KOPT-K1 (cell line): Measurements from ENCODE around the gene SYT8.
"Not testable (repeated sequence)": the region's sequence is repeated elsewhere in the genome, so short reads cannot be mapped to it uniquely, and the experiment has no call there.

ENCODE experiments used
- H3K27ac ChIP-seq: fragments of 200-600 bp; sonication (generic); 2 replicates; pipeline ENCODE4 v1.5.1; 2016; ENCODE audit warnings: antibody characterized with exemption, mild to moderate bottlenecking, low read depth, low read length; ENCODE audit not compliant: poor library complexity, severe bottlenecking
- H3K36me3 ChIP-seq: fragments of 200-600 bp; sonication (generic); 2 replicates; pipeline ENCODE4 v1.5.1; 2017; ENCODE audit warnings: antibody characterized with exemption, mild to moderate bottlenecking, low read length, moderate library complexity; ENCODE audit not compliant: insufficient read depth
- H3K9me3 ChIP-seq: fragments of 200-600 bp; sonication (generic); 2 replicates; pipeline ENCODE4 v1.5.1; 2017; ENCODE audit warnings: antibody characterized with exemption, low read length, mild to moderate bottlenecking; ENCODE audit not compliant: insufficient read depth, poor library complexity, severe bottlenecking

The SYT8 gene, protein sequence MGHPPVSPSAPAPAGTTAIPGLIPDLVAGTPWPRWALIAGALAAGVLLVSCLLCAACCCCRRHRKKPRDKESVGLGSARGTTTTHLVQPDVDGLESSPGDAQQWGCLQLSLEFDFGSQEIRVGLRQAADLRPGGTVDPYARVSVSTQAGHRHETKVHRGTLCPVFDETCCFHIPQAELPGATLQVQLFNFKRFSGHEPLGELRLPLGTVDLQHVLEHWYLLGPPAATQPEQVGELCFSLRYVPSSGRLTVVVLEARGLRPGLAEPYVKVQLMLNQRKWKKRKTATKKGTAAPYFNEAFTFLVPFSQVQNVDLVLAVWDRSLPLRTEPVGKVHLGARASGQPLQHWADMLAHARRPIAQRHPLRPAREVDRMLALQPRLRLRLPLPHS

DNA sequence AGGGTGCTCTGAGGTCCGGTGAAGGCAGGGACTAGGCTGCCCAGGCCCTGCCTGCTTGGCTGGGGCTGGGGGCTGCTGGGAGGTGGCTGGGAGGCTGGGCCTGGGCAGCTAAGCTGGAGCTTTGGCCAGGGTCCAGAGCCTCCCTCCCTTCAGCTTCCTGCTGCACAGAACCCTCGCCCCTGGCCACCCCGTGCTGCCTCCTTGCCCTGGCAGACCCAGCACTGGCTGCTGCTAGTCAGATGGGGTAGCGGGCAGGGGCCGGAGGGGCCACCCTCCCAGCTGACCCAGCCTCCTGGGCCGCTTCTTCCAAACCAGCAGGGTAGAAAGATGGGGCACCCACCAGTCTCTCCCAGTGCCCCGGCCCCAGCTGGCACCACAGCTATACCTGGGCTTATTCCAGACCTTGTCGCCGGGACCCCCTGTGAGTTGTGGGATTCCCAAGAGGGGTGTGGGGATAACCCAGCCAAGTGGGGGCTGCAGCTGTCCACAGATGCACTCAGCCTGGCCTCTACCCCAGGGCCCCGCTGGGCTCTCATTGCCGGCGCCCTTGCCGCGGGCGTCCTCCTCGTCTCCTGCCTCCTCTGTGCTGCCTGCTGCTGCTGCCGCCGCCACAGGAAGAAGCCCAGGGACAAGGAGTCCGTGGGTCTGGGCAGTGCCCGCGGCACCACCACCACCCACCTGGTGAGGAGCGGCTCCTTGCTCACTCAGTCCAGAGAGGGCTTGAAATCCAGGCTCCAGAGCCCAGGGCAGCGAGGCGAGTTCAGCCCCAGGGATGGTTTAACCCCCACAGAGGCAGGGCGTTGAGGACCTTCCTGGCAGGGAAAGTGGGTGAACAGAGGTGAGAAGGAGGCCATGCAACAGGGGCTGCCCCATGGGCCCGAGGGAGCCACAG is at the start of gene SYT8:
SYT8 (plus strand) TSS at position 212 of the 892 bp plus-strand sequence; CDS start at position 328, 116 bp downstream.
- no peaks in the 10 kb centered on the region for H3K36me3 ChIP-seq
- H3K9me3 ChIP-seq: no peaks in the 10 kb centered on the region
- H3K27ac ChIP-seq: no peak within 1 kb of the TSS

DNA sequence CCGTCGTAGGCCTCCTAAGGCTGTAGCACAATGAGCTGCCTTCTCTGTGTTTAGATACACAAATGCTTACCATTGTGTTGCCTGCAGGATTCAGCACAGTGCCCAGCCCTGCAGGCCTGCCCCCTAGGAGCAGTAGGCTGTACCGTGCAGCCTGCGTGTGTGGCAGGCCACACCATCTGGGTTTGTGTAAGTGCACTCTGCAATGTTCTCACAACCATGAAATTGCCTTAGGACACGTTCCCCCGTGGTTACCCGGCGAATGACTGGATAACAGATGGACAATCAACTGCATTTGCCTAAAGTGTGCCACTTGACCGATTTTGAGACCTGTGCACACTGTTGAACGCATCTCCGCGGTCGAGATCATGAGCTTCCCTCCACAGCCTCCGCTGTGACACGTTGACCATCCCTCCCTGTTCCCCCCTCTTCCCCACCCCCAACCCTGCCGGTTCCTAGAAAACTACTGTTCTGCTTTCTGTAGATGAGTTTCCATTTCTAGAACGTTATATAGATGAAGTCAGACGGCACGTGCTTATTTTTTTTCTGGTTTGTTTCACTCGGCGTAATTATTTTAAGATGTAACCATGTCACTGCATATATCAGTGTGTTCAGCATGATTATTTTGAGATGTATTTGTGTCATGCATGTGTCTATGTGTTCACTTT is 48.9 kb upstream of the SYT8 start:
- H3K9me3 ChIP-seq: no peaks in the 10 kb centered on the region
- H3K36me3 ChIP-seq: no peaks in the 10 kb centered on the region
- no peak overlapping the region for H3K27ac ChIP-seq

DNA sequence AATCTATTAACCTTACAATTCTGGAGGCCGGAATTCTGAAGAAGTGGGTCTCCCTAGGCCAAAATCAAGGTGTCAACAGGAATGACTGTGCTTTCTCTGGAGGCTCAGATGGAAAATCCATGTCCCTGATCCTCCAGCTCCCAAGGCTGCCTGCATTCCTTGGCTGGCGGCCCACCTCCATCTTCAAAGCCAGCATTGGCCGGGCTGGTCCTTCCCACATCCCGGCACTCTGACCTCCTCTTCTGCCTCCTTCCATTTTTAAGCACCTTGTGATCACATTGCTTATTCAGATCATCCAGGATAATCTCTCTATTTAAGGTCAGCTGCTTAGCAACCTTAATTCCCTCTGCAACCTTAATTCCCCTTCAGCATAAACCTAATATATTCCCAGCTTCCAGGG is 48.3 kb upstream of the SYT8 start:
- Histone ChIP-seq H3K9me3 (no peaks in the 10 kb centered on the region), H3K27ac (no peak overlapping the region), H3K36me3 (no peaks in the 10 kb centered on the region)

DNA sequence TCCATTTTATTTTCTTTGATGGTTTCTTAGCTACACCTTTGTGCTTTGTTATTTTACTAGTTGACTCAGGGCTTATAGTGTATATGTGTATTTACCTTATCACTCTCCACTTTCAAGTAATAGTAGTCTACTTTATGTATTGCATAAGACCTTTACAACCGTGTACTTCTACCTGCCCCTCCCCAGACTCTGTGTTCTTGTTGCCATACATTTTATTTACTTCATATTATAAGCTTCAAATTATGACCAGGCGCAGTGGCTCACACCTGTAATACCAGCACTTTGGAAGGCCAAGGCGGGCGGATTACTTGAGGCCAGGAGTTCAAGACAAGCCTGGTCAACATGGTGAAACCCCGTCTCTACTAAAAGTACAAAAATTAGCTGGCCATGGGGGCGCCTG is 42.9 kb upstream of the SYT8 start:
- no peaks in the 10 kb centered on the region for H3K9me3 ChIP-seq
- no peaks in the 10 kb centered on the region for H3K36me3 ChIP-seq
- no peak overlapping the region for H3K27ac ChIP-seq

DNA sequence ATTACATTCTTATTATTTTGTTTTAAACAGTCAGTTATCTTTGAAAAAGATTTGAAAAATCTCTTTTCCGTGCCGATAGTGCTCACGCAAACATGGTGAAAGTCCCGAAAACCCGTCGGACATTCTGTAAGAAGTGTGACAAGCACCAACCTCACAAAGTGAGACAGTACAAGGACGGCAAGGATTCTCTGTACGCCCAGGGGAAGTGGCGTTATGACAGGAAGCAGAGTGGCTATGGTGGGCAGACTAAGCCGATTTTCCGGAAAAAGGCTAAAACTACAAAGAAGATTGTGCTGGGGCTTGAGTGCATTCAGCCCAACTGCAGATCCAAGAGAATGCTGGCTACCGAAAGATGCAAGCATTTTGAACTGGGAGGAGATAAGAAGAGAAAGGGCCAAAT is 42.3 kb upstream of the SYT8 start:
- Histone ChIP-seq H3K9me3 (no peaks in the 10 kb centered on the region), H3K27ac (no peak overlapping the region), H3K36me3 (no peaks in the 10 kb centered on the region)

DNA sequence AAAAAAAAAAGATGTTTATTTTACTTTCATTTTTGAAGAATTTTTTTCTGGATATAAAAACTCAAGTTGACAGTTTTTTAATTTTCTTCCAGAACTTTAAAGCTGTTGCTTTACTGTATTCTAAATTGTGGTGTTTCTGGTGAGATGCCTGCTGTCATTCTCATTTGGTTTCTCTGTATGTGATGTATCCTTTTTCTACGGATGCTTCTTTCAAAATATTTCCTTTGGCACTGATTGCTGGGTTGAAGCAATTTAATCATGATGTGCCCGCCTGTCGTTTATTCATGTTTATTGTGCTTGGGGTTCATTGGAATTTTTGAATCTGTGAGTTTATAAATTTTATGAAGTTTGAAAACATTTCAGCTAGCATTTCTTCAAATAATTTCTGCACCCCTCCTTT is 41.7 kb upstream of the SYT8 start:
- Histone ChIP-seq H3K36me3 (no peaks in the 10 kb centered on the region), H3K27ac (no peak overlapping the region), H3K9me3 (no peaks in the 10 kb centered on the region)

DNA sequence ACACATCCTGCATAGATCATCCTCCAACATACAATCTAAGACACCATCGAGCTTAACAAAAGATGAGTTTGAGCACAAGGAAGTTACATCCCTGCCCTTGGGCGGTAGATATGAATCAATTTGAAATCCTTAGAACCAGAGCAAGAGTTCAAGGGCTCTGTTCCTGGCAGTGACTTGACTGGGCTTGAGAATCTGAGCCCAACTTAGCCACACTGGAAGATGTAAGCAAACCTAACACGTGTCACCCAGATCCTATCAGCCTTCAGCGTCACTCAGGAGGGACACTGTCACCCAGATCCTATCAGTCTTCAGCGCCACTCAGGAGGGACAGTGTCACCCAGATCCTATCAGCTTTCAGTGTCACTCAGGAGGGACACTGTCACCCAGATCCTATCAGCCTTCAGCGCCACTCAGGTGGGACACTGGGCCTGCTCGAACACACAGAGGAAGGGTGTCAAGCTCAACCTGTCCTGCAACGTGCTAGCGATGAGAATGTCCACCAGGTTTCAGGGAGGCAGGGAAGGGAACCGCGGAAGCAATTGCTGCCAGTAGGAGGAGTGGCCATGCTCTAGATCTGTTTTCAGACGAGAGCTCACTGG is 38.3 kb upstream of the SYT8 start:
- Histone ChIP-seq H3K27ac (no peak overlapping the region), H3K9me3 (no peaks in the 10 kb centered on the region), H3K36me3 (no peaks in the 10 kb centered on the region)

DNA sequence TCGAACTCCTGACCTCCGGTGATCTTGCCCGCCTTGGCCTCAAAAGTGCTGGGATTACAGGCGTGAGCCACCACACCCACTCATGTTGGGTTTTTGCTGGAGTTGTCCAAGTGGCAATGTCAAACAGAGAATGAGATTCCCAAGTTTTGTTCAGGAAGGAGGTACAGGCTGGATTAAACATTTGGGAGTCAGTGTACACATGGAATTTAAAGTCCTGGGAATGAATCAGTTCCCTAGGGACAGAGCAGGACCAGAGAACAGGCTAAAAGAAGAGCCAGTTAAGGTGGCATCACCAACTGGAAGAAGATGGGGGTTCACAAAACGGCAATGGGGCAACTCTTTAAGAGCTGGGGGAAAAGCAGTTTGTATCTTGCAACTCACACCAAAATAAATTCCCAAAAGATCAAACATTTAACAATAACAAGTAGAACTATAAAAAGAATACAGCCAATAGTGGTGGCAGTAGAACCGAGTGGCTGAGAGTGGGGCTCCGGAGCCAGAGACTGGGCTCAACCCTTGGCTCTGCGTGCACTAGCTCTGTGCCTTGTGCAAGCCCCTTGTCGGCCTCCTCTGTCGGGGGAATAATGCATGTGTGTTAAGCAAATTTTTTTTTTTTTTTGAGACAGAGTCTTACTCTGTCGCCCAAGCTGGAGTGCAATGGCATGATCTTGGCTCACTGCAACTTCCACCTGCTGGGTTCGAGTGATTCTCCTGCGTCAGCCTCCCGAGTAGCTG is 37.2 kb upstream of the SYT8 start:
- no peaks in the 10 kb centered on the region for H3K36me3 ChIP-seq
- no peak overlapping the region for H3K27ac ChIP-seq
- H3K9me3 ChIP-seq: no peaks in the 10 kb centered on the region

DNA sequence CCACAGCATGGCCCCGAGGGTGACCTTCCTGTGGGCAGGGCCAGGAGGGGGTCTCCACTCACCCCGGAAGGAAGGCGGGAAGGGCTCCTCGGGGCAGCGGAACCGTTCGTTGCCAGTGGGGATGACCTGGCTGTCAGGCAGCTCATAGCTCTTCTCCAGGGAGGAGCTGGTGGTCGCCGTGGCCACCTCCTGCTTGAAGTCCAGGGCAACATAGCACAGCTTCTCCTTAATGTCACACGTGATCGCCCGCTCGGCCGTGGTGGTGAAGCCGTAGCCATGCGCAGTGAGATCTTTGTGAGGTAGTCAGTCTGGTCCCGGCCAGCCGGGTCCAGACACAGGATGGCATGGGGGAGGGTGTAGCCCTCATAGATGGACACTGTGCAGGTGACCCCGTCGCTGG is 31.5 kb upstream of the SYT8 start:
- Histone ChIP-seq H3K27ac (no peak overlapping the region), H3K36me3 (no peaks in the 10 kb centered on the region), H3K9me3 (no peaks in the 10 kb centered on the region)

DNA sequence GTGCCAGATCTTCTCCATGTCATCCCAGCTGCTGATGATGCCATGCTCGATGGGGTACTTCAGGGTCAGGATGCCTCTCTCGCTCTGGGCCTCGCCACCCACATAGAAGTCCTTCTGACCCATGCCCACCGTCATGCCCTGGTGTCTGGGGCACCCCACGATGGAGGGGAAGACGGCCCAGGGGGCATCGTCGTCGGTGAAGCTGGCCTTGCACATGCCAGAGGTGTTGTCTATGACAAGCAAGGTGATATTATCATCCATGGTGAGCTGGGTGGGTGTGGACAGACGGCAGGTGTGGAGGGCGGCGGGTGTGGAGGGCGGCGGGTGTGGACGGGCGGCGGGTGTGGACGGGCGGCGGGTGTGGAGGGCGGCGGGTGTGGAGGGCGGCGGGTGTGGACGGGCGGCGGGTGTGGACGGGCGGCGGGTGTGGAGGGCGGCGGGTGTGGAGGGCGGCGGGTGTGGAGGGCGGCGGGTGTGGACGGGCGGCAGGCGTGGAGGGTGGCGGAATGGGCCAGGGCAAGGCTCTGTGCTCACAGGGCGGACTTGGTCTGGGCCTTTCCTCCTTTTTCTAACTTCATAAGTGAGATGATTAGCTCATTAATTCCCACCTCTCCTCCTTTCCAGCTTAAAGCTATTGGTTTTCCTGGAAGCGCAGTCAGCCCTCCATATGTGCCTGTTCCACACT is 30.8 kb upstream of the SYT8 start:
- not testable (repeated sequence) for H3K27ac ChIP-seq, H3K9me3 ChIP-seq, H3K36me3 ChIP-seq

DNA sequence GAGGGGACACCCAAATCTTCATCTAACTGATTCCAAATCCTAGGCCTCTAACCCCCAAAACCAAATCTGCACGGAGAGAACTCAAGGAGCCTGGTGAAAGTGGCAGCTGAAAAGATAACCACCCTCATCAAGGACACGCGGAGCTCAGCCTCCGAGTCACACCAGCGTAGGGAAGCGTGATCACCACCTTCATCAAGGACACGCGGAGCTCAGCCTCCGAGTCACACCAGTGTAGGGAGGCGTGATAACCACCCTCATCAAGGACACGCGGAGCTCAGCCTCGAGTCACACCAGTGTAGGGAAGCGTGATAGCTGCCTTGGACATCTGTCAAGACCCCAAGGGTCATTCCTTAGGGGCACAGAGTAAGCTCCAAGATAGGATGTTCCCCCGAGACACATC is 29.3 kb upstream of the SYT8 start:
- H3K36me3 ChIP-seq: no peaks in the 10 kb centered on the region
- H3K9me3 ChIP-seq: peaks cover 6% of the 10 kb centered on the region
- no peak overlapping the region for H3K27ac ChIP-seq

DNA sequence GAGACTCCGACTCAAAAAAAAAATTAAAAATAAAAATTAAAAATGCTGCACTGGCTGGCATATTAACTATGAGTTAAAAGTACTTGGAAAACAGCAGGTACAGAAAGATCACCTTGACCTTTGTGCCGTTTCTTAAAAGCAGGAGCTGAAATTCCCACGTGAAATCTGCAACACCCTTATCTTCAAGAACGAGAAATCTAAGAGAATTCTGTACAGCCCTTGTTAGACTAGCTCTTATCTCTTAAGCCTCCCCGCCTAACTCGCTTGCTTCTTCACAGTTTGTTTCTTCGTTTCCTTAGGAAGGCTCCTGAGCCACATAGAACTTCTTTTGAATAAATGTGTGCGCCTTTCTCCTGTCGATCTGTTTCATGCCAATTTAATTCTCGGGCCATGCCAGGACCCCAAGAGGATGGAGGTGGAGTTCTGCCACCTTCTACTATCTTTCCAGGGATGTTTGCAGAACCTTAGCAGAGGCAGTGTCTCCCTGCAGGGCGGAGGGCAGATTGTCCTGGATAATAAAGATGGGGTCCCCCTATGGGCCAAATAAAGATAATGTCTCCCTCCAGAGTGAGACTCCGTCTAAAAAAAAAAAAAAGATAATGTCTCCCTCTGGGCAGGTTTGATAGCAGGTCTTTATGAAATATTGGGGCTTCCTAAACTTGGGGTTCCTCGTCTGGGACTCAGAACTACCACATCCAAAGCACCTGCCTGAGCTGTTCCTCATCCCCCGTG is 27.4 kb upstream of the SYT8 start:
- Histone ChIP-seq H3K36me3 (no peaks in the 10 kb centered on the region), H3K9me3 (peaks cover 11% of the 10 kb centered on the region), H3K27ac (no peak overlapping the region)

DNA sequence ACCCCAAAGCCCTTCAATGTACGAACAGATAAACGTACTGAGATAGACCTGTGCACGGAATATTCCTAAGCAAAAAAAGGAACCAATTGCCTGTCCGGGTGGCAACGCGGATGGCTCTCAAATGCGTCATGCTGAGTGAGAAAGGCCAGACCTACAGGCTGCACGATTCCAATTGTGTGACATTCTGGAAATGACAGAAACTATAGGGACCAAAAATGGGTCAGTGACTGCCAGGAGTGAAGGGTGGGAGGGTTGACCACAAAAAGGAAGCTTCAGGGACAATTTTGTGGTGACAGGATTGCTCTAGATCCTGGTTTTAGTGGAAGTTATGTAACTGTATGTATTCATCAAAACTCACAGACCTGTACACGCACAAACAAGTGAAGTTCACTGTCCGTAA is 24.0 kb upstream of the SYT8 start:
- Histone ChIP-seq H3K9me3 (peaks cover 17% of the 10 kb centered on the region), H3K27ac (no peak overlapping the region), H3K36me3 (no peaks in the 10 kb centered on the region)
